Skin epidermis (tissue), 12 donors: ENCODE results near the gene OR52N5.

Source experiments
- H3K27ac ChIP-seq, 21 experiments: fragments of 200-600 bp; sonication (generic) in 11 of 21; one replicate each; pipeline ENCODE4 v1.5.0; 2020; ENCODE audit warnings: mild to moderate bottlenecking in 3 of 21, inconsistent platforms in 2 of 21, moderate library complexity in 2 of 21
- H3K4me3 ChIP-seq, 7 experiments: fragments of 200-600 bp; sonication (generic) in 2 of 7; one replicate each; pipeline ENCODE4 v1.5.0; 2020; ENCODE audit warnings: inconsistent platforms in 2 of 7, mild to moderate bottlenecking in 2 of 7, moderate library complexity in 1 of 7

Gene OR52N5

GRCh38 chr11:5727691-5728090, 55.5 kb downstream of the OR52N5 start:
- H3K4me3 ChIP-seq, result no peak overlapping the region
- no peak overlapping the region for H3K27ac ChIP-seq

- no peak overlapping the region for H3K27ac ChIP-seq
- no peak overlapping the region for H3K4me3 ChIP-seq
Measured at GRCh38 chr11:5726351-5726750, 56.8 kb downstream of the OR52N5 start.
